Loucy (cell line): Measurements from ENCODE around the gene CNPY3.

ENCODE experiments used
- H2AFZ ChIP-seq: fragments of 200-600 bp; sonication (generic); 2 replicates; pipeline ENCODE4 v1.6.0; 2016; ENCODE audit warnings: antibody characterized with exemption, mild to moderate bottlenecking, low read length, moderate library complexity
- H3F3A ChIP-seq: fragments of 200-600 bp; 2 replicates; pipeline ENCODE4 v1.6.0; 2016; ENCODE audit warnings: antibody characterized with exemption, low read depth, mild to moderate bottlenecking
- H3K27me3 ChIP-seq: fragments of 200-600 bp; sonication (generic); 2 replicates; pipeline ENCODE4 v1.6.1; 2014; ENCODE audit warnings: low read length, mild to moderate bottlenecking; ENCODE audit not compliant: insufficient read depth, poor library complexity, severe bottlenecking
- H3K36me3 ChIP-seq: fragments of 200-600 bp; sonication (generic); 2 replicates; pipeline ENCODE4 v1.6.1; 2016; ENCODE audit warnings: low read length; ENCODE audit not compliant: insufficient read depth
- H3K4me1 ChIP-seq: fragments of 200-600 bp; sonication (generic); 2 replicates; pipeline ENCODE4 v1.5.1; 2014; ENCODE audit warnings: low read length, mild to moderate bottlenecking; ENCODE audit not compliant: insufficient read depth, poor library complexity, severe bottlenecking
- H3K4me2 ChIP-seq: fragments of 200-600 bp; sonication (generic); 2 replicates; pipeline ENCODE4 v1.6.0; 2014; ENCODE audit warnings: antibody characterized with exemption, low read length, low read depth, mild to moderate bottlenecking; ENCODE audit not compliant: poor library complexity, severe bottlenecking
- H3K4me3 ChIP-seq: fragments of 200-600 bp; sonication (generic); 2 replicates; pipeline ENCODE4 v1.5.1; 2014; ENCODE audit warnings: low read length, mild to moderate bottlenecking, mixed read lengths; ENCODE audit not compliant: poor library complexity, severe bottlenecking
- H3K79me2 ChIP-seq: fragments of 200-600 bp; sonication (generic); 2 replicates; pipeline ENCODE4 v1.6.1; 2014; ENCODE audit warnings: low read length; ENCODE audit not compliant: insufficient read depth
- H3K9ac ChIP-seq: fragments of 200-600 bp; sonication (generic); 2 replicates; pipeline ENCODE4 v1.6.0; 2014; ENCODE audit warnings: mild to moderate bottlenecking, low read depth, low read length, moderate library complexity; ENCODE audit not compliant: poor library complexity, severe bottlenecking
- H3K9me2 ChIP-seq: fragments of 200-600 bp; sonication (generic); replicated peaks from 2 replicates; pipeline ENCODE4 v1.6.1; 2016; ENCODE audit warnings: low read depth, low read length, mixed read lengths
- H3K9me3 ChIP-seq: fragments of 200-600 bp; sonication (generic); 2 replicates; pipeline ENCODE4 v1.6.1; 2014; ENCODE audit warnings: mild to moderate bottlenecking, antibody characterized with exemption, low read length, low read depth; ENCODE audit not compliant: insufficient read depth
- H4K20me1 ChIP-seq: fragments of 200-600 bp; sonication (generic); 2 replicates; pipeline ENCODE4 v1.6.0; 2014; ENCODE audit warnings: antibody characterized with exemption, low read length, mild to moderate bottlenecking; ENCODE audit not compliant: insufficient read depth, poor library complexity, severe bottlenecking
- CTCF ChIP-seq: fragments of 200-600 bp; sonication (generic); conservative IDR thresholded peaks from 2 replicates; pipeline ENCODE4 v1.5.1; 2014; ENCODE audit warnings: mild to moderate bottlenecking, antibody characterized with exemption, low read length
- EZH2phosphoT487 ChIP-seq: fragments of 200-600 bp; IDR thresholded peaks from 2 replicates; pipeline ENCODE4 v1.6.1; 2018; ENCODE audit warnings: antibody characterized with exemption, mild to moderate bottlenecking, moderate library complexity, borderline replicate concordance

The CNPY3 gene

GRCh38 chr6:42987533-42988451 is 58.5 kb downstream of the CNPY3 start:
- H3K79me2 ChIP-seq, result peaks cover 45% of the 10 kb centered on the region
- no peaks in the 10 kb centered on the region for H3K9me2 ChIP-seq
- no peaks in the 10 kb centered on the region for H3K27me3 ChIP-seq
- H3K4me2 ChIP-seq, result peak overlapping the region; percentile 90
- no peak for TF ChIP-seq EZH2phosphoT487
- no peak for TF ChIP-seq CTCF
- peak overlapping the region; percentile 53 for H3K4me3 ChIP-seq
- H3K4me1 ChIP-seq, result peaks cover 43% of the 10 kb centered on the region
- H2AFZ ChIP-seq, result no peak overlapping the region
- H3F3A ChIP-seq, result no peaks in the 10 kb centered on the region
- peaks cover 3% of the 10 kb centered on the region; the same call in 1 of the 2 replicates for H3K36me3 ChIP-seq
- peak overlapping the region; percentile 53 for H3K9ac ChIP-seq
- no peaks in the 10 kb centered on the region for H3K9me3 ChIP-seq
- peaks cover 5% of the 10 kb centered on the region for H4K20me1 ChIP-seq

- TF ChIP-seq CTCF (no peak), EZH2phosphoT487 (no peak)
- H4K20me1 ChIP-seq, result peaks cover 5% of the 10 kb centered on the region
- no peak overlapping the region for H3K4me3 ChIP-seq
- peaks cover 46% of the 10 kb centered on the region for H3K79me2 ChIP-seq
- no peak overlapping the region for H2AFZ ChIP-seq
- peaks cover 3% of the 10 kb centered on the region; the same call in 1 of the 2 replicates for H3K36me3 ChIP-seq
- no peaks in the 10 kb centered on the region for H3K27me3 ChIP-seq
- H3K4me1 ChIP-seq, result peaks cover 43% of the 10 kb centered on the region
- H3F3A ChIP-seq, result no peaks in the 10 kb centered on the region
- H3K9me2 ChIP-seq, result no peaks in the 10 kb centered on the region
- H3K9ac ChIP-seq, result no peak overlapping the region
- H3K4me2 ChIP-seq, result peak overlapping the region; percentile 90
- H3K9me3 ChIP-seq, result no peaks in the 10 kb centered on the region
These were observed 59.3 kb downstream of the CNPY3 start for GRCh38 chr6:42988486-42989020.
